HepG2 (cell line): ENCODE results near the gene ANXA9. TPM values are rescaled to one million over a fixed set of nuclear protein-coding genes. Genes with fewer than 3 reads are reported as not detected.

Source experiments
- CC2D1A ChIP-seq: sonication (generic); formaldehyde crosslinking; IDR thresholded peaks from 2 replicates; pipeline ENCODE4 v1.8.1; 2023; ENCODE audit warnings: mild to moderate bottlenecking, missing genetic modification reagents
- CEBPZ ChIP-seq: IDR thresholded peaks from 2 replicates; pipeline ENCODE4 v1.6.1; 2012; ENCODE audit warnings: low read length, improper control_type of control experiment
- DNMT3B ChIP-seq: conservative IDR thresholded peaks from 2 replicates; pipeline ENCODE4 v1.6.1; 2016; ENCODE audit warnings: missing biosample characterization, control low read depth
- E2F5 ChIP-seq: sonication (generic); formaldehyde crosslinking; conservative IDR thresholded peaks from 2 replicates; pipeline ENCODE4 v1.4.0; 2020; ENCODE audit warnings: missing genetic modification reagents
- ELF4 ChIP-seq: sonication (generic); formaldehyde crosslinking; IDR thresholded peaks from 2 replicates; pipeline ENCODE4 v1.5.0; 2020; ENCODE audit warnings: missing genetic modification reagents, mild to moderate bottlenecking, moderate library complexity, borderline replicate concordance
- MTF1 ChIP-seq: sonication (generic); formaldehyde crosslinking; IDR thresholded peaks from 2 replicates; pipeline ENCODE4 v1.5.0; 2020; ENCODE audit warnings: missing genetic modification reagents
- NFE2L2 ChIP-seq: fragments of 150-350 bp; IDR thresholded peaks from 2 replicates; pipeline ENCODE4 v1.6.1; 2014; ENCODE audit warnings: low read length
- NFKBIZ ChIP-seq: IDR thresholded peaks from 2 replicates; pipeline ENCODE4 v1.6.1; 2018; ENCODE audit warnings: missing genetic modification reagents, missing compliant biosample characterization
- NONO ChIP-seq, 2 experiments: fragments of 450-650 bp in 1 of 2; sonication (generic) in 1 of 2; formaldehyde crosslinking in 1 of 2; IDR thresholded peaks in 1 of 2; conservative IDR thresholded peaks in 1 of 2; 2 replicates each; pipeline versions ENCODE4 v1.6.1 to v1.8.0; 2017 to 2022; ENCODE audit warnings: mild to moderate bottlenecking in 1 of 2, missing genetic modification reagents in 1 of 2, moderate library complexity in 1 of 2
- NPAS2 ChIP-seq: sonication (generic); formaldehyde crosslinking; IDR thresholded peaks from 2 replicates; pipeline ENCODE4 v1.8.0; 2022; ENCODE audit warnings: mild to moderate bottlenecking, missing genetic modification reagents, borderline replicate concordance
- PATZ1 ChIP-seq: sonication (generic); formaldehyde crosslinking; IDR thresholded peaks from 2 replicates; pipeline ENCODE4 v1.4.0; 2020; ENCODE audit warnings: missing genetic modification reagents
- SOX5 ChIP-seq: IDR thresholded peaks from 2 replicates; pipeline ENCODE4 v1.6.1; 2016; ENCODE audit warnings: borderline replicate concordance
- SP1 ChIP-seq, 2 experiments: fragments of 450-650 bp in 1 of 2; sonication (generic) in 1 of 2; formaldehyde crosslinking in 1 of 2; IDR thresholded peaks; 2 replicates each; pipeline versions ENCODE4 v1.4.0 to v1.6.1; 2016 to 2020; ENCODE audit warnings: missing genetic modification reagents in 1 of 2
- WIZ ChIP-seq: sonication (generic); formaldehyde crosslinking; IDR thresholded peaks from 2 replicates; pipeline ENCODE4 v1.5.1; 2020; ENCODE audit warnings: mild to moderate bottlenecking, missing genetic modification reagents
- ZNF605 ChIP-seq: sonication (generic); formaldehyde crosslinking; IDR thresholded peaks from 2 replicates; pipeline ENCODE4 v1.8.0; 2022; ENCODE audit warnings: mild to moderate bottlenecking, missing genetic modification reagents
- ZNF788 ChIP-seq: sonication (generic); formaldehyde crosslinking; IDR thresholded peaks from 2 replicates; pipeline ENCODE4 v1.5.0; 2020; ENCODE audit warnings: mild to moderate bottlenecking, missing genetic modification reagents, borderline replicate concordance
- ZNF800 ChIP-seq: sonication (generic); formaldehyde crosslinking; IDR thresholded peaks from 2 replicates; pipeline ENCODE4 v1.4.0; 2020; ENCODE audit warnings: missing genetic modification reagents
- polyA plus RNA-seq, 8 experiments: library from polyadenylated mRNA; depleted of rRNA in 3 of 8; stranded (reverse) in 7 of 8; unstranded in 1 of 8; fragments of >200 nt; fragmentation: Illumina TruSeq in 4 of 8; extraction: Trizol in 4 of 8; gene quantifications; 2 replicates each; pipeline versions ENCODE4 v1.2.1 to v1.2.3, GENCODE V29; 2011 to 2016; ENCODE audit warnings: low read depth in 4 of 8, missing spikeins in 1 of 8, mixed read lengths in 1 of 8; ENCODE audit not compliant: insufficient read depth in 1 of 8
- total RNA-seq, 5 experiments: library from RNA; depleted of rRNA; stranded (reverse); fragments of >200 nt; fragmentation: Illumina TruSeq; extraction: Trizol; gene quantifications; 2 replicates each; pipeline ENCODE4 v1.2.3, GENCODE V29; 2016; ENCODE audit warnings: low read depth in 1 of 5
- TF ChIP-seq, protein P1 (sequence below): sonication (generic); formaldehyde crosslinking; IDR thresholded peaks from 2 replicates; pipeline ENCODE4 v1.5.0; 2020; ENCODE audit warnings: missing genetic modification reagents, mild to moderate bottlenecking, borderline replicate concordance

ANXA9 gene
- total and polyA plus RNA-seq, 2 of the 13 experiments (the other 11 are each of a cell fraction or from before 2014, with no cell fraction given), result 13.3 to 23.9 TPM

- TF ChIP-seq MTF1 (CRISPR knock-in tag) (no peak), NPAS2 (CRISPR knock-in tag) (0 out of 2 replicates have a peak, but pooled peaks have one; percentile 42), ELF4 (CRISPR knock-in tag) (peak; percentile 24; the same call in 1 of the 2 replicates), CEBPZ (no peak), WIZ (CRISPR knock-in tag) (no peak), SOX5 (CRISPR knock-in tag) (peak; percentile 58; the same call in 1 of the 2 replicates), ZNF788 (CRISPR knock-in tag) (0 out of 2 replicates have a peak, but pooled peaks have one; percentile 82), NFE2L2 (no peak), CC2D1A (CRISPR knock-in tag) (0 out of 2 replicates have a peak, but pooled peaks have one; percentile 18), E2F5 (CRISPR knock-in tag) (no peak), ZNF605 (peak; percentile 80), DNMT3B (CRISPR knock-in tag) (no peak), NFKBIZ (CRISPR knock-in tag) (no peak), PATZ1 (CRISPR knock-in tag) (peak; percentile 48), ZNF800 (CRISPR knock-in tag) (no peak), NONO (IDR thresholded peaks at IDR 0.05) (no peak), NONO (CRISPR knock-in tag; conservative IDR thresholded peaks at IDR 0.05) (peak; percentile 82), SP1 (IDR thresholded peaks at IDR 0.05) (no peak), SP1 (CRISPR knock-in tag; IDR thresholded peaks at IDR 0.05) (peak; percentile 98)
- TF ChIP-seq, protein P1, sequence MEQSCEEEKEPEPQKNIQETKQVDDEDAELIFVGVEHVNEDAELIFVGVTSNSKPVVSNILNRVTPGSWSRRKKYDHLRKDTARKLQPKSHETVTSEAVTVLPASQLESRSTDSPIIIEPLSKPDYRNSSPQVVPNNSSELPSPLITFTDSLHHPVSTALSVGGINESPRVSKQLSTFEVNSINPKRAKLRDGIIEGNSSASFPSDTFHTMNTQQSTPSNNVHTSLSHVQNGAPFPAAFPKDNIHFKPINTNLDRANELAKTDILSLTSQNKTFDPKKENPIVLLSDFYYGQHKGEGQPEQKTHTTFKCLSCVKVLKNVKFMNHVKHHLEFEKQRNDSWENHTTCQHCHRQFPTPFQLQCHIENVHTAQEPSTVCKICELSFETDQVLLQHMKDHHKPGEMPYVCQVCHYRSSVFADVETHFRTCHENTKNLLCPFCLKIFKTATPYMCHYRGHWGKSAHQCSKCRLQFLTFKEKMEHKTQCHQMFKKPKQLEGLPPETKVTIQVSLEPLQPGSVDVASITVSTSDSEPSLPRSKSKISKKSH, result peak; percentile 79
Observed at GRCh38 chr1:151008244-151009205, 26.4 kb downstream of the ANXA9 start, which contains the start of gene PRUNE1 (continued).
